ENCODE measurements around the gene P2RY4.

Gene P2RY4

DNA sequence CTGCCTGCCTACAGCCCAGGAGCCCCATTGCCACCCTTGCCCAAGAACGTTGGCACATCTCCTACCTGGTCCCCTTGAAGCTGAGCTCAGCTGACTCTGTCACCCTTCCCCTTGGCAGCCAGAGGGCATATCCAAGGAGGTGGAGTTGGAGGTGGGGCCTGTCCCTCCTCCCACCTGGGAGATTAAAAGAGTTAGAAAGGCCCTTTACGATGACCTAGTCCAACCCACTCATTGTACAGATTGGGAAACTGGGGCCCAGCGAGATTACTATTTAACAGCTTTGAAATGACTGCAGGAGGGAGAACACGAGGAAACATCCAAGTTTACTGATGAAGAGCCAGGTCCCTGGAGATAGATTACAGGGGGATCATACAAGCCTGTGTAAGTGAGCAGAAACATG is at the start of gene P2RY4:
Gene P2RY4 (minus strand): TSS at position 101 of the 400 bp plus-strand sequence. CDS start 580 bp downstream, outside the sequence.
- DNase-seq (ENCODE audit: low read depth): no peak
- no peak within 1 kb of the TSS for H3K4me3 ChIP-seq (replicated peaks; ENCODE audit: low read depth, low read length)
- TF ChIP-seq, protein P1, sequence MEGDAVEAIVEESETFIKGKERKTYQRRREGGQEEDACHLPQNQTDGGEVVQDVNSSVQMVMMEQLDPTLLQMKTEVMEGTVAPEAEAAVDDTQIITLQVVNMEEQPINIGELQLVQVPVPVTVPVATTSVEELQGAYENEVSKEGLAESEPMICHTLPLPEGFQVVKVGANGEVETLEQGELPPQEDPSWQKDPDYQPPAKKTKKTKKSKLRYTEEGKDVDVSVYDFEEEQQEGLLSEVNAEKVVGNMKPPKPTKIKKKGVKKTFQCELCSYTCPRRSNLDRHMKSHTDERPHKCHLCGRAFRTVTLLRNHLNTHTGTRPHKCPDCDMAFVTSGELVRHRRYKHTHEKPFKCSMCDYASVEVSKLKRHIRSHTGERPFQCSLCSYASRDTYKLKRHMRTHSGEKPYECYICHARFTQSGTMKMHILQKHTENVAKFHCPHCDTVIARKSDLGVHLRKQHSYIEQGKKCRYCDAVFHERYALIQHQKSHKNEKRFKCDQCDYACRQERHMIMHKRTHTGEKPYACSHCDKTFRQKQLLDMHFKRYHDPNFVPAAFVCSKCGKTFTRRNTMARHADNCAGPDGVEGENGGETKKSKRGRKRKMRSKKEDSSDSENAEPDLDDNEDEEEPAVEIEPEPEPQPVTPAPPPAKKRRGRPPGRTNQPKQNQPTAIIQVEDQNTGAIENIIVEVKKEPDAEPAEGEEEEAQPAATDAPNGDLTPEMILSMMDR (IDR thresholded peaks at IDR 0.05; ENCODE audit: low read length, missing control alignments): no peak

DNA sequence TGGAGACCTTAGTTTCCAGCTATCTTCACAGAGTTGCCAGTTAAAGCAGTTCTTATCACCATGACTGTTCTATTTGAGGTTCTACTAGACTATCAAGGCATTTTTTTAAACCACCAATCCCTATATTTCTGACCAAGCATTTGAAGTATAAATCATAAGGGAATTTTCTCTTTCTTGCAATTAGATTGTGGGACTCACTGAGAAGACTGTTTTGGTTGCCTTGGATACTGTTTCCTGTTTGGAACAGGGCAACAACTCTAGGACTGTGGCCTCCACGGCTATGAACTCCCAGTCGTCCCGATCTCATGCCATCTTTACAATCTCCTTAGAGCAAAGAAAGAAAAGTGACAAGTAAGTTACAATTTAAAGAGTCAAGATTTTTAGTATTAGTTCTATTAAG is 41.7 kb upstream of the P2RY4 start:
- DNase-seq (ENCODE audit: low read depth): peak; percentile 68
- TF ChIP-seq, protein P1 (IDR thresholded peaks at IDR 0.05; ENCODE audit: low read length, missing control alignments): no peak

DNA sequence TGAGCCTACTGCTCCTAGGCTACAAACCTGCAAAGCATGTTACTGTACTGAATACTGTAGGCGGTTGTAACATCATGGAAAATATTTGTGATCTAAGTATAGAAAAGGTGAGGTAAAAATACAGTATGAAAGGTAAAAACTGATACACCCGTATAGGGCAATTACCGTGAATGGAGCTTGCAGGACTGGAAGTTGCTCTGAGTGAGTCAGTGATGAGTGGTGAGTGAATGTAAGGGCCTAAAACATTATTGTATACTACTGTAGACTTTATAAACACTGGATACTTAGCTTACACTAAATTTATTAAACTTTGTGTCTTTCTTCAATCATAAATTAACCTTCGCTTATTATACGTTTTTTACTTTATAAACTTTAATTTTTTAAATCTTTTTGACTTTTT is 33.6 kb upstream of the P2RY4 start:
- DNase-seq (ENCODE audit: low read depth): no peak
- TF ChIP-seq, protein P1 (IDR thresholded peaks at IDR 0.05; ENCODE audit: low read length, missing control alignments): no peak

More for the DNA sequence above, 41.7 kb upstream of the P2RY4 start:
- no peak overlapping the region for H3K4me3 ChIP-seq (replicated peaks; ENCODE audit: low read depth, low read length)

DNA sequence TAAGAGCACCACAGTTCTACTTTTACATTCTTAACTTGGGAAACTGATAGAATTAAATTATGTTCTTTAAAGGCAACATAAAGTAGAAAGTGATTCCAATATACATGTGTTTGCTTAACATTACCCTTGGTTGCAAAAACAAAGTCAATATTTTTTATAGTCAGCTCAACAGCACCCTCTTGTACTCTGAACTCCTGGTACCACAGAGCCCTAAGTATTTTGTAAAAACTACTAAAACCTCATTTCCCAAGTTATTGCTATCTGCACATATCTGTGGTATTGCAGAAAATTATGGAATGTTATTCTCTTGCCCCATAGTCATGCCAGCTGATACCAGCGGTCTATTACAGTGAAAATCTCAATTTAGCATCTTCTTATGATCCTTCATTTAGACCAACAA is 32.8 kb upstream of the P2RY4 start:
- TF ChIP-seq, protein P1 (IDR thresholded peaks at IDR 0.05; ENCODE audit: low read length, missing control alignments): no peak
- H3K4me3 ChIP-seq (replicated peaks; ENCODE audit: low read depth, low read length): no peak overlapping the region
- DNase-seq (ENCODE audit: low read depth): peak; percentile 16

More for the DNA sequence above, 33.6 kb upstream of the P2RY4 start:
- no peak overlapping the region for H3K4me3 ChIP-seq (replicated peaks; ENCODE audit: low read depth, low read length)

DNA sequence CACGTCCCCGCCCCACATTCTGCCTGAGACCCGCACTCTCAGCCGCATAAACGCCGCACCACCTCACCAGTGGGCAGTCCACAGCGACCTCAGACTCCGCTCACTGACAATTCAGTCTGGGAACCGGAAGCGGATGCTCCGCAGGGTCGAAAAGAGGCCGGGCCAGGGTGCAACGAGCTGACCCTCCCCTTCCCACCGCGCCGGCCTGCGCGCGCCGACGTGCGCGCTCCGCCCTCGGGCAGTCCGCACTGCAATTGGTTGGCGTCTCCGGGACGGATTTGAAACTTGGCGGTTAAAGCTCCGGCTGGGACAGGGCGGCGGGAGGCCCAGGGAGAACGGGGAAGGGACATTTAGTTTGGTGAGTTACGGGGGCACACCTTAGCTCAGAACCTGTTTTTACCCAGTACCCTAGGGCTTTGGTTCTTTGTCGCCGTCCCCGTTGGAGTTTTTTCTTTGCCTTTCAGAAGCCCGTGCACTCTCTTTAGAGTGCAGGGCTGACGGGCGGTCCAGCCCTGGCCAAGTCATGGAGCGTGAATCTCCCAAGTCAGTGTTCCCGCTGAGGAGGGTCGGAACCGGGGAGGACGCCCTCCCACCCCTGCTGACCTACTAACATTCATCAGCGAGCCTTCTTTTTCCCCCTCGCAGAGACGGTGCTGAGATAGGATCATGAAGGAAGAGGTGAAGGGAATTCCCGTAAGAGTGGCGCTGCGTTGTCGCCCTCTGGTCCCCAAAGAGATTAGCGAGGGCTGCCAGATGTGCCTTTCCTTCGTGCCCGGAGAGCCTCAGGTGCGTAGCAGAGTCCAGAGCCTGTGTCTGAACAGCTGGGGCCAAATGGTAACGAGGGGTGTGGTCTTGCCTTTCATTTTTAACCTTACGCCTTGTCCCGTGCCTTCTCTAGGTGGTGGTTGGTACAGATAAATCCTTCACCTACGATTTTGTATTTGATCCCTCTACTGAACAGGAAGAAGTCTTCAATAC is 30.1 kb upstream of the P2RY4 start, which contains the start of the genes KIF4A and PDZD11:
Gene KIF4A (plus strand): TSS at position 312 of the 978 bp plus-strand sequence. CDS start 355 bp downstream, at position 667.
Gene PDZD11 (minus strand): TSS at position 135 of the 978 bp plus-strand sequence. CDS start 586 bp downstream, outside the sequence.
- peak within 1 kb of the TSS; percentile 79 for H3K4me3 ChIP-seq (replicated peaks; ENCODE audit: low read depth, low read length)
- DNase-seq (ENCODE audit: low read depth): peak; percentile 79
- TF ChIP-seq, protein P1 (IDR thresholded peaks at IDR 0.05; ENCODE audit: low read length, missing control alignments): no peak

DNA sequence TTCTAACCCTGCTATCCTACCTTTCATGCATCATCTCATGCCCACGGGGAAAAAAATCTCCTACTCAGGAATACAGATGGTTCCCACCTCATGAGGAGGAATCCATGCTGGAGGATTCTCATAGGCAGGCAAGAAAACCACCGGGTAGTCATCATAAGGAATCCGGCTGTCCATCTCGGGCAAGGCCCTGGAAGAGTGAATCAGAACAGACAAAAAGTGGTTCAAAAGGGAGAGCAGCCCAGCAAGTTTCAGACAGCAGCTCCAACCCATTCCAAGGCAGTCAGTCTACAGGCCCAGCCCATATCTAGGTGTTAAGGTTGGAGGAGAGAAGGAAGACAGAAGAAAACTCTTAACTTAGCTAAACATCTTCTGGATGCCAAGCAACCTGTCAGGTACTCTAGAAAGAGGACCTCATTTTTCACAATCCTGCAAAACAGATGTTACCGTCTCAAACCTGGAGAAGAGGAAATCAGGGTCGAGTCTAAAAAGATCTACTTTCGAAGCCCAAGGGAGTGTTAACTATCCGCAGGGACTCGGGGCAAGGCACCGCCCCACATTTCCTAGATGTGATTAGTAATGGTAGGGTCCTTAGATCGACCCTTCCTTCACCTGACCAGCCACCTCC is 29.3 kb upstream of the P2RY4 start:
- peak overlapping the region; percentile 79 for H3K4me3 ChIP-seq (replicated peaks; ENCODE audit: low read depth, low read length)
- TF ChIP-seq, protein P1 (IDR thresholded peaks at IDR 0.05; ENCODE audit: low read length, missing control alignments): no peak
- no peak for DNase-seq (ENCODE audit: low read depth)

All from fibroblast of pulmonary artery (primary cell).